HG03066 (cell line): ENCODE results near the gene DTNB.

Experiments used
- ATAC-seq: cut with Tn5 transposase; IDR thresholded peaks from one replicate; pipeline ENCODE4 v1.9.1; 2021; ENCODE audit warnings: low read depth; ENCODE audit not compliant: unreplicated experiment

The DTNB gene

GRCh38 chr2:25335971-25336370 lies 337.4 kb downstream of the DTNB start:
- no peak for ATAC-seq

- no peak for ATAC-seq
Observed at GRCh38 chr2:25335204-25335603, 338.2 kb downstream of the DTNB start.

- ATAC-seq: no peak
Observed at GRCh38 chr2:25334482-25334881, 338.9 kb downstream of the DTNB start.

- ATAC-seq: no peak
Observed at GRCh38 chr2:25333981-25334380, 339.4 kb downstream of the DTNB start.

- no peak for ATAC-seq
Observed at GRCh38 chr2:25332571-25332970, 340.8 kb downstream of the DTNB start.

GRCh38 chr2:25331686-25332365 lies 341.6 kb downstream of the DTNB start:
- no peak for ATAC-seq

- no peak for ATAC-seq
Observed at GRCh38 chr2:25330937-25331336, 342.4 kb downstream of the DTNB start.

GRCh38 chr2:25330273-25330672 lies 343.1 kb downstream of the DTNB start:
- no peak for ATAC-seq

GRCh38 chr2:25328152-25329085 lies 345.0 kb downstream of the DTNB start:
- ATAC-seq: no peak
